H1 (cell line): ENCODE results near the gene TMEM202. TPM values are rescaled to one million over a fixed set of nuclear protein-coding genes. Genes with fewer than 3 reads are reported as not detected.

Experiments used
- CTCF ChIA-PET: fragments of 300-600 bp; sonication (Branson Sonifier 250); formaldehyde crosslinking; loops from one replicate; lab custom pipeline; 2021; ENCODE audit not compliant: partially characterized antibody; lab: Charles Lee
- POLR2A ChIA-PET: fragments of 300-600 bp; sonication (Branson Sonifier 250); formaldehyde crosslinking; loops from one replicate; lab custom pipeline; 2021; ENCODE audit warnings: inconsistent platforms; ENCODE audit not compliant: partially characterized antibody; lab: Charles Lee
- DNase-seq, 2 experiments: peaks; one replicate each; pipeline versions ENCODE4 v3.0.0 to v3.0.0-alpha.2; 2010 to 2022; ENCODE audit warnings: low spot score in 2 of 2, low read depth in 1 of 2, mixed read lengths in 1 of 2
- FAIRE-seq: peaks from 2 replicates; lab custom pipeline; 2011; peaks lifted over from hg19 to GRCh38; lab: Jason Lieb, UNC
- H2AFZ ChIP-seq: 2 replicates; pipeline ENCODE4 v1.8.1; 2012; ENCODE audit warnings: low read length, inconsistent platforms
- H2AK5ac ChIP-seq: 2 replicates; pipeline ENCODE4 v1.6.1; 2013; ENCODE audit warnings: low read depth, low read length
- H2BK120ac ChIP-seq: replicated peaks from 2 replicates; pipeline ENCODE3; 2013; ENCODE audit warnings: low read depth, low read length, inconsistent platforms
- H2BK12ac ChIP-seq: 2 replicates; pipeline ENCODE4 v1.6.1; 2013; ENCODE audit warnings: low read depth, low read length
- H2BK15ac ChIP-seq: 2 replicates; pipeline ENCODE4 v1.6.1; 2013; ENCODE audit warnings: low read length
- H2BK20ac ChIP-seq: 2 replicates; pipeline ENCODE4 v1.6.1; 2013; ENCODE audit warnings: low read length
- H2BK5ac ChIP-seq: 2 replicates; pipeline ENCODE4 v1.6.1; 2013; ENCODE audit warnings: low read depth, low read length
- H3K14ac ChIP-seq: 2 replicates; pipeline ENCODE4 v1.6.1; 2013; ENCODE audit warnings: inconsistent platforms; ENCODE audit not compliant: insufficient read length
- H3K18ac ChIP-seq: 2 replicates; pipeline ENCODE4 v1.6.1; 2013; ENCODE audit warnings: low read length; ENCODE audit errors: extremely low read depth
- H3K23ac ChIP-seq: 2 replicates; pipeline ENCODE4 v1.6.1; 2013; ENCODE audit warnings: inconsistent platforms; ENCODE audit not compliant: insufficient read length
- H3K23me2 ChIP-seq: 2 replicates; pipeline ENCODE4 v1.6.1; 2013; ENCODE audit warnings: low read depth, low read length
- H3K27ac ChIP-seq: 2 replicates; pipeline ENCODE4 v1.6.1; 2011; ENCODE audit warnings: low read depth, low read length, inconsistent platforms
- H3K27me3 ChIP-seq, 4 experiments: replicated peaks in 1 of 4; 1 replicate in 1 of 4; 2 replicates in 3 of 4; pipeline versions ENCODE4 v1.6.1 to v1.8.1; 2011 to 2013; ENCODE audit warnings: low read length in 3 of 4, mild to moderate bottlenecking in 3 of 4, inconsistent platforms in 2 of 4, mixed read lengths in 2 of 4, moderate library complexity in 1 of 4; ENCODE audit not compliant: control insufficient read depth in 3 of 4, insufficient read depth in 3 of 4; ENCODE audit errors: extremely low read depth in 1 of 4
- H3K36me3 ChIP-seq, 4 experiments: 2 replicates each; pipeline versions ENCODE4 v1.6.1 to v1.8.1; 2011 to 2013; ENCODE audit warnings: mild to moderate bottlenecking in 4 of 4, low read length in 3 of 4, moderate library complexity in 2 of 4, control low read depth in 1 of 4, inconsistent platforms in 1 of 4; ENCODE audit not compliant: insufficient read depth in 4 of 4, control insufficient read depth in 2 of 4
- H3K4ac ChIP-seq: replicated peaks from 2 replicates; pipeline ENCODE3; 2013; ENCODE audit warnings: low read length, low read depth, mixed read lengths, inconsistent platforms; ENCODE audit not compliant: insufficient read length
- H3K4me1 ChIP-seq, 4 experiments: replicated peaks in 1 of 4; 1 replicate in 1 of 4; 2 replicates in 3 of 4; pipeline versions ENCODE4 v1.6.1 to v1.8.1; 2011 to 2013; ENCODE audit warnings: low read length in 3 of 4, inconsistent platforms in 2 of 4, mixed read lengths in 1 of 4; ENCODE audit not compliant: insufficient read depth in 4 of 4, control insufficient read depth in 3 of 4
- H3K4me2 ChIP-seq, 2 experiments: 2 replicates each; pipeline versions ENCODE4 v1.6.1 to v1.8.1; 2011 to 2013; ENCODE audit warnings: low read depth in 2 of 2, low read length in 2 of 2, control low read depth in 1 of 2, inconsistent platforms in 1 of 2, mild to moderate bottlenecking in 1 of 2; ENCODE audit not compliant: insufficient read depth in 1 of 2
- H3K4me3 ChIP-seq, 4 experiments: fragments of 200-600, 300-600 bp in 1 of 4; sonication (generic), shearing (Covaris generic), sonication (Bioruptor Twin) in 1 of 4; 2 replicates each; pipeline versions ENCODE4 v1.5.1 to v1.8.1; 2011 to 2016; ENCODE audit warnings: low read length in 4 of 4, low read depth in 3 of 4, control low read depth in 2 of 4, inconsistent platforms in 2 of 4, mild to moderate bottlenecking in 2 of 4, mixed read lengths in 1 of 4, moderate library complexity in 1 of 4; ENCODE audit not compliant: insufficient read depth in 2 of 4; ENCODE audit errors: extremely low read depth in 1 of 4
- H3K56ac ChIP-seq: replicated peaks from 2 replicates; pipeline ENCODE3; 2013; ENCODE audit warnings: low read depth, mild to moderate bottlenecking, mixed read lengths, low read length, inconsistent platforms; ENCODE audit not compliant: insufficient read length
- H3K79me1 ChIP-seq: 2 replicates; pipeline ENCODE4 v1.6.1; 2013; ENCODE audit warnings: low read depth, low read length, control low read depth
- H3K79me2 ChIP-seq, 2 experiments: 2 replicates each; pipeline versions ENCODE4 v1.6.1 to v1.8.1; 2012 to 2013; ENCODE audit warnings: low read length in 2 of 2, mild to moderate bottlenecking in 2 of 2, inconsistent platforms in 1 of 2; ENCODE audit not compliant: insufficient read depth in 2 of 2, control insufficient read depth in 1 of 2
- H3K9ac ChIP-seq, 4 experiments: replicated peaks in 1 of 4; 1 replicate in 1 of 4; 2 replicates in 3 of 4; pipeline versions ENCODE4 v1.6.1 to v1.8.1; 2011 to 2013; ENCODE audit warnings: low read depth in 3 of 4, low read length in 3 of 4, control low read depth in 2 of 4, mild to moderate bottlenecking in 2 of 4, moderate library complexity in 2 of 4, inconsistent platforms in 1 of 4; ENCODE audit errors: extremely low read depth in 1 of 4
- H3K9me3 ChIP-seq, 2 experiments: 2 replicates each; pipeline versions ENCODE4 v1.6.1 to v1.8.1; 2012 to 2013; ENCODE audit warnings: mild to moderate bottlenecking in 2 of 2, moderate library complexity in 2 of 2, control low read depth in 1 of 2, inconsistent platforms in 1 of 2, low read depth in 1 of 2, low read length in 1 of 2, mixed read lengths in 1 of 2; ENCODE audit not compliant: insufficient read depth in 2 of 2
- H4K20me1 ChIP-seq, 2 experiments: replicated peaks in 1 of 2; 2 replicates each; pipeline versions ENCODE3 to v1.8.1; 2011 to 2013; ENCODE audit warnings: inconsistent platforms in 2 of 2, low read length in 2 of 2, mild to moderate bottlenecking in 1 of 2; ENCODE audit not compliant: insufficient read depth in 2 of 2, control insufficient read depth in 1 of 2
- H4K5ac ChIP-seq: 2 replicates; pipeline ENCODE4 v1.6.1; 2013; ENCODE audit warnings: low read length, low read depth, mixed read lengths, inconsistent platforms; ENCODE audit not compliant: insufficient read length
- H4K8ac ChIP-seq: 2 replicates; pipeline ENCODE4 v1.8.0; 2013; ENCODE audit warnings: mild to moderate bottlenecking, moderate library complexity, low read length, inconsistent platforms; ENCODE audit not compliant: insufficient read depth; ENCODE audit errors: extremely low read depth
- H4K91ac ChIP-seq: replicated peaks from 2 replicates; pipeline ENCODE3; 2013; ENCODE audit warnings: low read length, mixed read lengths, inconsistent platforms; ENCODE audit not compliant: insufficient read length
- EZH2 ChIP-seq: fragments of 200-600 bp; sonication (generic); IDR thresholded peaks from 2 replicates; pipeline ENCODE4 v1.7.1; 2012; ENCODE audit warnings: low read depth, mild to moderate bottlenecking, moderate library complexity, low read length, inconsistent platforms; ENCODE audit not compliant: severe bottlenecking
- WGBS, 2 experiments: shearing (Covaris generic) in 1 of 2; methylation state at CpG; one replicate each; pipeline versions ENCODE4 v1.1.6 to v1.1.7; 2013 to 2015; ENCODE audit warnings: low lambda C conversion rate in 2 of 2, mixed read lengths in 2 of 2, inconsistent platforms in 1 of 2, low coverage in 1 of 2, missing lambda C conversion rate in 1 of 2; ENCODE audit not compliant: insufficient replicate concordance in 2 of 2, insufficient coverage in 1 of 2, insufficient read length in 1 of 2; ENCODE audit errors: extremely low coverage in 1 of 2, missing lambda C conversion rate in 1 of 2; 5-methylcytosine and 5-hydroxymethylcytosine counted together
- polyA plus RNA-seq, 7 experiments: library from polyadenylated mRNA; depleted of rRNA in 3 of 7; stranded (reverse) in 5 of 7; unstranded in 2 of 7; fragments of >200 nt in 5 of 7; fragments of 200-250 nt in 2 of 7; gene quantifications; 1 replicate in 5 of 7; 2 replicates in 1 of 7; 4 replicates in 1 of 7; pipeline versions ENCODE4 v1.2.1 to v1.2.3, GENCODE V29; 2011 to 2013; ENCODE audit warnings: missing spikeins in 2 of 7, mixed read lengths in 2 of 7
- total RNA-seq: library from RNA; stranded (reverse); fragmentation: NEBNext Ultra II Directional; extraction: Animal tissue kit (Norgen Biotek cat#: 25700); gene quantifications from 2 replicates; pipeline ENCODE4 v1.2.1, GENCODE V29; 2021

Gene TMEM202
- total and polyA plus RNA-seq, 2 of the 8 experiments (the other 6 are each of a cell fraction or from before 2014, with no cell fraction given): not detected

DNA sequence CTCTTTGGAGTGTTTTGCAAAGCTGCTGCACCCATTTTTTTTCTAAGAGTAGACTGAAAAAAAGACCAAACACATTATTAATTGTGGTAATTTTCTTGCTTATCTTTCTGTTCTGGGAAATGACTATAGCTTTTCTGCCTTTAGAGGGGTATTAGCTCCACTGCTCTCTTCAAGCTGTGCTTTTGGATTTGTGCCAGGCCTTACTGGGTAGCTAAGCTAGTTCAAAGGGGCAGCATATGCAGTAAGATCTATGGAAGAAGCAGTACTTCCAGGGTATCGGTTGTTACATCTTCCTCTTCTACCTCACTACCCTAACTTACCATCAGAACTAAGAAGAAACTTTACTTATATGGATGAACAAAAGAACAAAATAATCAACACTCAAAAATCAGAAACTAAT, 47.3 kb downstream of the TMEM202 start:
- no peak overlapping the region for H2BK15ac ChIP-seq
- H3K23me2 ChIP-seq: no peaks in the 10 kb centered on the region
- H3K4ac ChIP-seq: no peak overlapping the region
- no peak overlapping the region for H3K56ac ChIP-seq
- no peak overlapping the region for H2AFZ ChIP-seq
- no peak overlapping the region for H3K18ac ChIP-seq
- DNase-seq (no peak), FAIRE-seq (no peak)
- no peak overlapping the region for H2BK20ac ChIP-seq
- 89% methylated on average over 1 of the region's 1 CpG; no CpG with 5 or more reads in 1 of the 2 experiments for WGBS, 2 experiments
- POLR2A ChIA-PET: no interaction called here
- H3K4me1 ChIP-seq: no peaks in the 10 kb centered on the region
- H2BK12ac ChIP-seq: no peak overlapping the region
- no peak overlapping the region for H4K8ac ChIP-seq
- no peak overlapping the region for H4K91ac ChIP-seq
- no peak overlapping the region for H3K4me3 ChIP-seq
- H3K79me2 ChIP-seq: no peaks in the 10 kb centered on the region
- no peak overlapping the region for H3K14ac ChIP-seq
- H3K4me2 ChIP-seq: no peak overlapping the region
- H3K9me3 ChIP-seq: no peaks in the 10 kb centered on the region
- no peak overlapping the region for H3K9ac ChIP-seq
- H2BK5ac ChIP-seq: no peak overlapping the region
- no peaks in the 10 kb centered on the region for H4K20me1 ChIP-seq
- H3K79me1 ChIP-seq: no peaks in the 10 kb centered on the region
- H3K27ac ChIP-seq: no peak overlapping the region
- H3K27me3 ChIP-seq: no peaks in the 10 kb centered on the region
- no peak overlapping the region for H4K5ac ChIP-seq
- CTCF ChIA-PET: interaction anchor here (0.6 to 1.0 kb wide), 2 partner anchors 16 to 61 kb away, joined by 3 to 4 read pairs; no protein-coding TSS in a partner anchor
- no peaks in the 10 kb centered on the region for H3K36me3 ChIP-seq
- H2AK5ac ChIP-seq: no peak overlapping the region
- H3K23ac ChIP-seq: no peak overlapping the region
- no peak overlapping the region for H2BK120ac ChIP-seq
- TF ChIP-seq EZH2: no peak
